HG03064 (cell line): ENCODE measurements around the gene CMIP.
"Not testable (repeated sequence)": the region's sequence is repeated elsewhere in the genome, so short reads cannot be mapped to it uniquely, and the experiment has no call there.

ENCODE experiments used
- ATAC-seq: cut with Tn5 transposase; IDR thresholded peaks from one replicate; pipeline ENCODE4 v1.9.1; 2021; ENCODE audit warnings: low read depth; ENCODE audit not compliant: unreplicated experiment

The CMIP gene

GRCh38 chr16:81574168-81574567 is 129.6 kb downstream of the CMIP start:
- ATAC-seq, result no peak

DNA sequence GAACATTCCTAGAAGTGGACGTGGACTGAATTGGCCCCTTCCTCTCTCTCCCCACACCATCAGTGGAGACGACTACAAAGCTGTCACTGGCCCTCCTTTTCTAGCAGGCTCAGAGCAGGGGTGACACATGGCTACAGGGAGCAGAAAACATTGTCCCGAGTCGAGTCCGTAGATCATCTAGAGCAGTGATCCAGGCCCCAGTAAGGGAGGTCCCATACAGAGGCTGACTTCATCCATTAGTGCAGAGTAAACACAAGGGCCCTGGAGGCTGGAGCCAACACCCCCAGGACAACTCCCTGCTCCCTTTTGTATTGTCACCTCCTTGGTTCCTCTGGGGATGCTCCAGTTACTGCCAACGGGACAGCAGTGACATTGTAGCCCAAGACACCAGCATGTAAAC is 130.7 kb downstream of the CMIP start:
- ATAC-seq, result no peak

- ATAC-seq, result no peak
Observed at GRCh38 chr16:81575834-81576233, 131.2 kb downstream of the CMIP start.

GRCh38 chr16:81576696-81577095 is 132.1 kb downstream of the CMIP start:
- no peak for ATAC-seq

GRCh38 chr16:81577272-81577671 is 132.7 kb downstream of the CMIP start:
- ATAC-seq, result not testable (repeated sequence)

- no peak for ATAC-seq
Observed at GRCh38 chr16:81578076-81578475, 133.5 kb downstream of the CMIP start.

DNA sequence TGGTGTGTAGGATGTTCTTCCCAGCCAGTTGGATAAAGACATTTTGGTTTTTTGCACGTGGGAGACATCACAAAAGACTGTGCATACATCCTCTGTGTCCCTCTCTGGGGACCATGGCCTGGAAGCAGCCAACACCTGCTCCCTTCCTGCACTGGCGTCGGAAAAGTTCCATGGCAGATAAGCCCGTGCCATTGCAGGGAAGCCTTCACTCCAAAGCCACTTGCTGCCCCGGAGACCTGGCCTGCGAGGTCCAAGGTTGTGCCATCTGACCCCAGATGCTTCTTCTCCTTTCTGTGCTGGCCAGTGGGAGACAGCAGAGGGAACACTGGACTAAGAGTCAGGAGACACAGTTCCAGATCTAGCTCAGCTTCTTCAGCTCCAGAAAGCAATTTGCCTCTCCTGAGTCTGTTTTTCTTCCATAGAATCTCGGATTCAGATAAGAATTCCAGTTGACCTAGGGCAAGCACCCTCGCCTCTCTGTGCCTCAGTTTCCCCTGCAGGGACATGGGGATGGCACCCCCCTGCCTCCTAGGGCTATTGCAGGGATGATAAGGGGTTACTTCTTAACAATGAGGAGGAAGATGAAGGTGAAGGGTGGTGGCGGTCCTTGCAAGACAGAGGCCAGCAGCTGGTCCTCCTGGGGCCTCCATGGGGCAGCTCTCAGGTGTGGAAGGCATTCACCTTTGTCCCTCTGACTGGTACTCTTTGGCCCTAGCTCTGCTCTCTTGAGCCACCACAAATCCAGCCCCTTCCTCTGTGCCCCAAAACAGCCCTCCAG is 134.2 kb downstream of the CMIP start:
- no peak for ATAC-seq

- ATAC-seq, result no peak
Observed at GRCh38 chr16:81581107-81581506, 136.5 kb downstream of the CMIP start.

DNA sequence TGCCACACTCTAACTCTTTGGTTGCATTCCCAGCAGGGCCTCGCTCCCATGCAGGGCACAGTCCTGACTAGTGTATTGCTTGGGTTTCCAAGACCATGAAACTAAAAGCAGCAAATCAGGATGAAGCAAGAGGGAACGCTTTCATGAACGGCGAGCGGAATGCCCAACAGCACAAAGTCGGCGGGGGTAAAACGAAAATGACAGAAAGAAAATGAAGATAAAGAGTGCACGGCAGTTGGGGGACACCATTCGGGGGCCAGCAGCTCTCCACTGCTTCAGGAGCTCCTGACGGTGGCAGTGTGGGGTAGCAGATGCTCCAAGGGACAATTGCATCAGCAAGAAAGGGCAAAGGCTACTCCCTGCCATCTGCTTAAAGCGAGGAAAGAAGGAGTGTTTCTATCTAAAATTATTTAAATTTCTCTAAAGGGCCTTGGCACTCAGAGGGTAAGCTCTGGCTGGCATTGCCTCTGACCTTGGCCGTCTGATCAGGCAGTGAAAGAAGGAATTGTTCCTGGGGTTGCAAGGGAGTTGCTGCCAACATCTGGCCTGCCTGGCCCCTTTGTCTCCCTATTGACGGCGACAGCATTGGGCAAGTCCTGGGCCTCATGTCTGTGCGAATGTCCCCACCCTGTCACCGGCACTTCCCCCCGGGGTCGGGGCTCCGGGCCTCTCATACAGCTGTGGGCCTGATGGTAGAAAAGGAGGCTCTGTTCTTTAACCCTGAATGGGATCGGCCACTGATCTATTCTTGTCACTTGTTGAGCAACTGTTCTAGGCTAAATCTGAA is 138.2 kb downstream of the CMIP start:
- ATAC-seq, result no peak

DNA sequence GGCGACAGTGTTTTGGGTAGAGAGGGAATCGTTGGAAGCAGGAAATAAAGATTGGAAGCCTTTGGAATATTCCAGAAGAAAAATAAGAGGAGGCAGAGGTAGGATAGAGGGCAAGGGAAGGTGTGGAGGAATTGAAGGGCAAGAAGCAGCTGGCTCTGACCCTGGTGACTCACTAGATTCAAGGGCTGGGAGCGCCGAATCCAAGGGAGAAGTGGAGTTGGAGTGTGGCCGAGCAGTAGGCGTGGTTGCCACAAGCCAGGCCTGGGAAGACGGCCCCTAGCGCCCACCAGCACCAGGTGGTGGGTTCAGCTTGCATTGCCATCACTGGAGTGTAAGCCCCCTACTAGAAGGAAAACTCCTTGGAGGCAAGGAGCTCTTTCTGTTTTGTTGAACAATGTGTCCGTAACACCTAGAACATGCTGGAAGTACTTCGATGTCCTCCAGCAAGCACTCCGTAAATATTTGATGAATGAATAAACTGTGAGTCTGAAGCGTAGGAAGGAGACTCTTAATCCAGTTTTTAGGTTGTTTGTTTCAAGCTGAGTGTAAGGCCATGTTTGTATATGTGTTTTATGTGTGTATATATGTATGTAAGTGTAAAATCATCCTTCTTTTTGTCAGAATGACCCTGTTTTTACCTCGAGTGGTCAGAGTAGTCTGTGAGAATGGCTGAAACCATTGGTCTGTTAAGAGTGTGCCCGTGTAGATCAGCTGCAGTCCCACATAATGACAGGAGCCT is 139.5 kb downstream of the CMIP start:
- ATAC-seq, result no peak

DNA sequence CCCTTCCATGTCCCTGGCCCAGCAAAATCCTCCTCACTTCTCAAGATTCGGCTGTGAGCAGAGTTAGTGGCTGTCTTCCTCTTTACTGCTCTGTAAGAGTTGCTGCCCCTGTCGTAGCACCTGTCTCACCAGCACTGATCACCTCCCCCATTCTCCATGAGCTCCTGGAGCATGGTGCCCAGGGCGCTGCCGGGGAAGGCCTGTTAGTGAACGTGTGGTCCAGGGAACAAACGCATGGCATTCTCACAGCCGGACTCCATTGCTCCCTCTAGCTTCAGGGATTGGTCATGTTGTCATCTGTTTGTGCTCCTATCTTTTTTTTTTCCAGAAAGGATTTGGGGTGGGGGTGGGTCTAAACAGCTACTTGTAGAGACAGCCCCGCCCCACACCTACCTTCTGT is 141.2 kb downstream of the CMIP start:
- no peak for ATAC-seq

- ATAC-seq, result no peak
Observed at GRCh38 chr16:81586417-81586816, 141.8 kb downstream of the CMIP start.

DNA sequence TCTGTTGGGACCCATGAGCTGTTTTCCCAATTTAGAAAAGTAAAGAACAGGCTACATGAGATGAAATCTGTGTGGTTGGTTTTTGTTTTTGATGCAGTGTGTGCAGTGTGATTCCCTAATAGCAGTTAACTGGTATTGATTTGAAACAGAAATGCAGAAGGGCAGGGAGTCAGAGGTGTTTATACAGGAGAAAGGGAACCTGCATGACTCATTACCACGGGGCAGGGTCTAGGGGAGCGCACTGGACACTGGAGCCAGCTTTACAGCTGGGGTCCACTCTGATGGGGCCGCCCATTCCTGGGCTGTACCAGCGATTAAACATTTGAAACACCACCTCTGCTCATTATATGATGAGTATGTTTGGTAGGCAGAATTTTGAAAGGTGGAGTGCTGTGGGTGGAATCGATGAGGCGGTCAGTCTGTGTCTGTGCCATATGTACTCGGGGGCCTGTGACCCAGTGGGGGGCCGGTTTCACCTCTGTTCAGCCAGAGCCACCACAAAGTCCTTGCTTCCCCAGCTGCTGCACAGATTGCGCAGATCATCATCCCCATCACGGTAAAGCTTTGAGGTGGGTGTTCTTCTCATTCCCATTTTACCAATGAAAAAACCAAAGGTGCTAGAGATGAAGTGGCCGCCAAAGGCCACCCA is 142.5 kb downstream of the CMIP start:
- no peak for ATAC-seq

DNA sequence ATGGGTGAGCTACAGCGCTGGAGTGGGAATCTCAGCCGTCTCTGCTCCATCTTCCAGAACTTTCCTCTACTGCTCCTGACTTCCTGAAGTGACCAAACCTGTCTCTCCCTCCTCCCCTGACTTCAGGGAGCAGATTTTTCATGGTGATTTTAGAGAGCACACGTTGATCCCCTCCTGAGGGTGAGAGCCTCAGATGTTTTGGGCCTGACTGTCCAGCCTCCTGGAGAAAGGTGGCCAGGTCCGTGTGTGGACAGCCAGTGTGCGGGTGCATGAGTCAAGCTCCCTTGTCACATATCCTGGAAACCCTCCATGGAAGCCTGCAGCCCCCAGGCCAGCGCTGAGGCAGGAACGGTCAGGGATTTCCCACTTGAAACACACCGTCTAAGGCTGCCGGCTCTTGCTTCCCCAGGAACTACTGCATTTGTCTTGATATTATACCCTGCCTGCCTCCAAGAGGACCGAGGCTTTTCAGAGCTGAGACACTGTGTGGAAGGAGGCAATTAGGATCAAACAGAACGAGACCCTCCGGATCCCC is 143.1 kb downstream of the CMIP start:
- no peak for ATAC-seq

DNA sequence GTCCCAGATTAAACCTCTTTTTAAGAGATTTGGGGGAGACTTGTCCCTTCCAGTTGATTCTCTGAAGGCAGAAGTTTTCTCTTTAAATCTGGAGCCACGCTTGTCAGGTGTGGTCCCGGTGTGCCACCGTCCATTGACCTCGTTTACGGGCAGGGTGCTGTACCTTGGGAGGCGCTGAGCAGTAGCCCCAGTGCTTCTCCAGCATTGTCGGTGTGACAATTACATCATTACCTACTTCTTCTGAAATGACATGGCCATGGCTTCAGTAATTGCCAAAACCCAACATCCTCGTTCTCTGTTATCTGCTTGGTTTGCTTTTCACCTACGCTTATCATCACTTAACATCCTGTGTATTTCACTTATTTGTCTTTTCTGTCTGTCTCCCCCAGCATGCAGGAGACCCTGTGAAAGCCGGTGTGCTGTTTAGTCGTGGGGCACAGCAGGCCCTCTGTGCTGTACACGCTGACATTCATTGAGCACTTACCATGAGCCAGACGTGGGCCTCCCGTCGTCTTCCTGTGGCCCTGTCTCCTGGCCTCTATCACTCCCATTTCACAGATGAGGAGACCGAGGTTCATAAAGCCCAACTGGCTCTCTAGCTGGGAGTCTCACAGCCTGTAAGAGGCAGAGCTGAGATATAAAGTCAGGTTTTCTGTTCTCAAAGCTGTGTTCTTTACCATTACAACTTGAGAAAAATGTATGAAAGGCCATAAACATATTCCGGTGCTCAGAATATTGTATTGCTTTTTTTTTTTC is 143.9 kb downstream of the CMIP start:
- no peak for ATAC-seq

DNA sequence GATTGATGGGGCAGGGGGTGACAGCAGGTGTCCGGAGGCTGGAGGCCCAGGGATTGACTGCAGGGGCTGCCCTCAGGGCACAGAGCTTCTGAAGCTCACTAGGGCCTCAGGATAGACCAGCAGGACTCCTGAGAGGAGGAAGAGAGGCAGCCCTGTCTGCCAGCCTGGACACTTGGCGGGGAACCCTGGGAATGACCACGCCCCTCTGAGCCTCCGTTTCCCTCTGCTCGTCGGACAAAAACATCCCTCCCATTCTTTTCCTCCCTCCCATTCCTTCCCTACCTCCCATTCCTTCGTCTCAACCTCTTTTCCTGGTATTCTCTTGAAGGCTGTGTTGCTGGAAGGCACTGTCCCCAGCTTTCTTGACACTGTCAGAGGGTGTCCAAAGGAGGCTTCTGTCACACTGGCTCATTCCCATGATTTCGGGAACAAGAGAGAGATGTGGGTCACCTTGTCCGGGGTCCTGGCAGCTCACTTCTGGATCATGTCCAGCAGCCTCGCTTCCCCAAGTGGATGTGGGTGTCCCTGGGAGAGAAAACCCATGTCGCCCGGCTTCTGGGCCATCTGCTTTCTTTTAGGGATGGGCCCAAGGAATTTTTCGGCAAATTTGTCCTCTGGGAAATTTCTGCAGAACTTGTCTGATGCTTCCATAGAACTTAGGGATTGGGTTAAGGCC is 145.5 kb downstream of the CMIP start:
- ATAC-seq, result no peak

GRCh38 chr16:81590714-81591544 is 146.3 kb downstream of the CMIP start:
- ATAC-seq, result no peak

- ATAC-seq, result no peak
Observed at GRCh38 chr16:81591545-81591870, 146.9 kb downstream of the CMIP start.
